NCI-H1694 treated with DMSO at 0.1 percent for 48 hours (cell line): Measurements from ENCODE around the gene GC.
"Not testable (repeated sequence)": the region's sequence is repeated elsewhere in the genome, so short reads cannot be mapped to it uniquely, and the experiment has no call there.

Source experiments
- DNase-seq: peaks from one replicate; lab custom pipeline; 2025; lab: John Stamatoyannopoulos, UW

The GC gene

GRCh38 chr4:71783972-71784371 is at the start of gene GC:
Gene GC, minus strand, starts transcription at chr4:71784079. Its CDS starts 61 bp downstream, at chr4:71784018.
- no peak for DNase-seq

- no peak for DNase-seq
These were observed 49.5 kb upstream of the GC start for GRCh38 chr4:71833232-71833900.

- no peak for DNase-seq
These were observed 48.2 kb upstream of the GC start for GRCh38 chr4:71832049-71832448.

- DNase-seq: no peak
These were observed 46.8 kb upstream of the GC start for GRCh38 chr4:71830497-71831190.

GRCh38 chr4:71828470-71828869 is 44.6 kb upstream of the GC start:
- no peak for DNase-seq

GRCh38 chr4:71827826-71828225 is 43.9 kb upstream of the GC start:
- DNase-seq: no peak

- DNase-seq: no peak
These were observed 32.9 kb upstream of the GC start for GRCh38 chr4:71816676-71817303.

- no peak for DNase-seq
These were observed 30.6 kb upstream of the GC start for GRCh38 chr4:71814433-71814832.

- not testable (repeated sequence) for DNase-seq
These were observed 25.9 kb upstream of the GC start for GRCh38 chr4:71809805-71810204.

- DNase-seq: no peak
These were observed 23.6 kb upstream of the GC start for GRCh38 chr4:71807469-71807868.

- not testable (repeated sequence) for DNase-seq
These were observed 21.4 kb upstream of the GC start for GRCh38 chr4:71805230-71805629.

- not testable (repeated sequence) for DNase-seq
These were observed 20.3 kb upstream of the GC start for GRCh38 chr4:71804017-71804697.

- no peak for DNase-seq
These were observed 2.1 kb upstream of the GC start for GRCh38 chr4:71785959-71786358.

- DNase-seq: no peak
These were observed 804 bp upstream of the GC start for GRCh38 chr4:71784569-71785197.

- DNase-seq: no peak
These were observed 6.0 kb downstream of the GC start for GRCh38 chr4:71777891-71778290.

- no peak for DNase-seq
These were observed 8.4 kb downstream of the GC start for GRCh38 chr4:71775449-71775848.

- DNase-seq: no peak
These were observed 9.7 kb downstream of the GC start for GRCh38 chr4:71774136-71774535.

GRCh38 chr4:71773004-71773403 is 10.9 kb downstream of the GC start:
- no peak for DNase-seq

- DNase-seq: no peak
These were observed 11.3 kb downstream of the GC start for GRCh38 chr4:71772592-71772991.

- DNase-seq: no peak
These were observed 12.3 kb downstream of the GC start for GRCh38 chr4:71771613-71772012.

GRCh38 chr4:71769434-71769833 is 14.4 kb downstream of the GC start:
- DNase-seq: no peak

GRCh38 chr4:71768123-71768522 is 15.8 kb downstream of the GC start:
- DNase-seq: no peak
